Duodenal mucosa (tissue), 2 donors: ENCODE measurements around the gene NCL.
A peak's percentile ranks its signal among the peaks of the same experiment; 100 is the strongest.

ENCODE experiments used
- H3K27ac ChIP-seq: one replicate; pipeline ENCODE4 v1.7.0; 2013; ENCODE audit warnings: low read depth, low read length
- H3K27me3 ChIP-seq, 2 donors: one replicate each; pipeline ENCODE4 v1.7.0; 2013; ENCODE audit warnings: low read length in 2 of 2, control low read depth in 1 of 2; ENCODE audit not compliant: insufficient read depth in 2 of 2, control insufficient read depth in 1 of 2
- H3K36me3 ChIP-seq, 2 donors: one replicate each; pipeline ENCODE4 v1.7.0; 2013; ENCODE audit warnings: low read length in 2 of 2, control low read depth in 1 of 2; ENCODE audit not compliant: insufficient read depth in 2 of 2, control insufficient read depth in 1 of 2
- H3K4me1 ChIP-seq, 2 donors: one replicate each; pipeline ENCODE4 v1.7.0; 2013; ENCODE audit warnings: low read length in 2 of 2, control low read depth in 1 of 2; ENCODE audit not compliant: insufficient read depth in 2 of 2, control insufficient read depth in 1 of 2
- H3K4me3 ChIP-seq, 2 donors: one replicate each; pipeline ENCODE4 v1.7.0; 2013; ENCODE audit warnings: low read length in 2 of 2, low read depth in 1 of 2
- H3K9ac ChIP-seq, 2 donors: one replicate each; pipeline ENCODE4 v1.7.0; 2013; ENCODE audit warnings: low read length in 2 of 2, low read depth in 1 of 2
- H3K9me3 ChIP-seq, 2 donors: one replicate each; pipeline ENCODE4 v1.7.0; 2013; ENCODE audit warnings: low read length in 2 of 2, control low read depth in 1 of 2; ENCODE audit not compliant: control insufficient read depth in 1 of 2

NCL gene

DNA sequence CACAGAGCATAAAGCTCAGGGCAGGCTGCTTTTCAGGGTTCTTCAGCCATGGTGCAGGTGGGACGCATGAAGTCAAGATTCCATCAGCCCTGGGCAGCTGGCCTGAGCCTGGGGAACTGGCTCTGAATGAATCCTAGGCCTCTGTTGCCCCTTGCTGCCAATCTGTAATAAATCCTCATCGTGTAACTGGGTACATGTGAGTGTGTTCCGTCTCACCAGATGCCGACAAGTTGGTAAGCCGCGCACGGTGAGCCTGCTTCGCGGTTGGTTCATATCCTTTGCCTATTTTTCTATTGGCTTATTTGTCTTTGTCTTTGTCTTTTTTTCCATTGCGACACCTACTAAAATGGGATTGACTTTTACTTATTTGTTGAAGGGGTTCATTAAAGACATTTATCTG, 41.1 kb downstream of the NCL start:
- H3K27ac ChIP-seq: no peak overlapping the region
- H3K4me3 ChIP-seq: no peak overlapping the region
- H3K4me1 ChIP-seq: peaks cover 0 to 4% of the 10 kb centered on the region in 2 donors
- H3K27me3 ChIP-seq: peaks cover 0 to 4% of the 10 kb centered on the region in 2 donors
- H3K9me3 ChIP-seq: no peaks in the 10 kb centered on the region
- no peaks in the 10 kb centered on the region for H3K36me3 ChIP-seq
- H3K9ac ChIP-seq: no peak overlapping the region

DNA sequence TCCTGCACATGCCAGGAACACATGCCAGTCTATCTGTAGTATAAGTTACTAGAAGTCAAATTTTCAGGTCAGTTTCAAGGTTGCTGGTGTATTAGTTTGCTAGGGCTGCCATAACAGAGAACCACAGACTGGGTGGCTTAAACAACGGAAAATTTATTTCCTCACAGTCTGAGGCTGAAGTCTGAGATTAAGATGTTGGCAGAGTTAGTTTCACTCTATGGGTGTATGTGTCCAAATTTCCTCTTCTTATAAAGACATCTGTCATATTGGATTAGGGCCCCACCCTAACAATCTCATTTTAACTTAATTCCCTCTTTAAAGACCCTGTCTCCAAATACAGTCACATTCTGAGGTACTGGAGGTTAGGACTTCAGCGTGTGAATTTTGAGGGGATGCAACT, 42.2 kb downstream of the NCL start:
- Histone ChIP-seq H3K36me3 (no peaks in the 10 kb centered on the region), H3K27me3 (peaks cover 0 to 4% of the 10 kb centered on the region in 2 donors), H3K9me3 (no peaks in the 10 kb centered on the region), H3K27ac (no peak overlapping the region), H3K9ac (no peak overlapping the region), H3K4me3 (no peak overlapping the region), H3K4me1 (peaks cover 0 to 4% of the 10 kb centered on the region in 2 donors)

DNA sequence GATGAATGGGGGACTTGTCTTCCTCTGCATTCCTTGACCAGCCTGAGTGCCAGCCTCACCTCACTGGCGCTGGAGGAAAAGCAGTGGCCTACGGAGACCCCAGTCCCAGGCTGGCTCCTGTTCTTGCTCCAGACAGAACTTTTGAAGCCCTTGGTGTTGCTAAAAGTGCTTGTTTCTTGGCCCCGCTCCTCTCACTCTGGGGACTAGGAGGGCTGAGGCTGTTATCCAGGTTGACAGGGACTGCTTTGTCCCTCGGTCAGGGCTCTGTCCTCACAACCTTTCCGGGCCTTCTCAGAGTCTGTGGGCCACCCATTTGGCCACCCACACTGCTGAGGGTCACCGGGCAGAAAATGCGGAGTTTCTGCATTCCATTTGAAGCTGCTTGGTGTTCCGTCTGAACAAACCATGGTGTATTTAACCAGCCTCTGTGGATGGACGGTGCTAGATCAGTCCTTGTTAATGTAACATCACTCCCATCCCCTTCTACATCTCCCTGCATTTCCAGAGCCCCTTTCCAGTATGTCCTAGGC, 43.2 kb downstream of the NCL start:
- no peaks in the 10 kb centered on the region for H3K36me3 ChIP-seq
- H3K9ac ChIP-seq: no peak overlapping the region
- no peak overlapping the region for H3K4me3 ChIP-seq
- H3K4me1 ChIP-seq: peaks cover 0 to 4% of the 10 kb centered on the region in 2 donors
- no peaks in the 10 kb centered on the region for H3K9me3 ChIP-seq
- peaks cover 0 to 4% of the 10 kb centered on the region in 2 donors for H3K27me3 ChIP-seq
- no peak overlapping the region for H3K27ac ChIP-seq

GRCh38 chr2:231418820-231419640, 45.3 kb downstream of the NCL start:
- Histone ChIP-seq H3K9me3 (no peaks in the 10 kb centered on the region), H3K4me3 (peak overlapping the region in 1 of 2 donors; percentile 43), H3K9ac (no peak overlapping the region), H3K4me1 (peaks cover 5 to 15% of the 10 kb centered on the region in 2 donors), H3K27me3 (peaks cover 0 to 4% of the 10 kb centered on the region in 2 donors), H3K27ac (no peak overlapping the region), H3K36me3 (no peaks in the 10 kb centered on the region)

DNA sequence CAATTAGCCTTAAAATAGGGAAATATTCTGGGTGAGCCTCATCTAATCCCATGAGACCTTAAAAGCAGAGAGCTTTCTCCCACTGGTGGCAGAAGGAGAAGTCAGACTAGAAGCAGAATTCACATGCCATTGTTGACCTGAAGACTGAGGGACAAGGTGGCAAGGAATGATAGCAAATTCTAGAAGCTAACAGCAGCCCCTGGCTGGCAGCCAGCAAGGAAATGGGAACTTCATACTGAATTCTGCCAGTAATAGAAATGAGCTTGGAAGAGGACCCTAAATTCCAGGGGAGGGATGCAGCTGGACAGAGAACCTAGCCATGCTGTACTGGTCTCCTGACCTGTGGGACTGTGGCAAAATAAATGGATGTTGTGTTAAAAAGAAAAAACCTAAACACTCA, 49.3 kb downstream of the NCL start:
- peaks cover 14 to 34% of the 10 kb centered on the region in 2 donors for H3K4me1 ChIP-seq
- H3K27me3 ChIP-seq: peaks cover 0 to 4% of the 10 kb centered on the region in 2 donors
- no peak overlapping the region for H3K9ac ChIP-seq
- H3K9me3 ChIP-seq: peaks cover 5 to 9% of the 10 kb centered on the region in 2 donors
- no peaks in the 10 kb centered on the region for H3K36me3 ChIP-seq
- no peak overlapping the region for H3K4me3 ChIP-seq
- no peak overlapping the region for H3K27ac ChIP-seq

- Histone ChIP-seq H3K27me3 (no peaks in the 10 kb centered on the region), H3K9me3 (peaks cover 5 to 9% of the 10 kb centered on the region in 2 donors), H3K27ac (no peak overlapping the region), H3K36me3 (no peaks in the 10 kb centered on the region), H3K4me1 (peaks cover 14 to 39% of the 10 kb centered on the region in 2 donors), H3K4me3 (peak overlapping the region in 1 of 2 donors; percentile 6), H3K9ac (no peak overlapping the region)
These were observed 50.3 kb downstream of the NCL start for GRCh38 chr2:231413921-231414476.

- H3K36me3 ChIP-seq: no peaks in the 10 kb centered on the region
- no peak overlapping the region for H3K9ac ChIP-seq
- H3K27ac ChIP-seq: no peak overlapping the region
- H3K4me3 ChIP-seq: peak overlapping the region in 1 of 2 donors; percentile 28
- H3K4me1 ChIP-seq: peaks cover 14 to 35% of the 10 kb centered on the region in 2 donors
- peaks cover 5 to 9% of the 10 kb centered on the region in 2 donors for H3K9me3 ChIP-seq
- H3K27me3 ChIP-seq: no peaks in the 10 kb centered on the region
These were observed 50.8 kb downstream of the NCL start for GRCh38 chr2:231413456-231413855.

GRCh38 chr2:231412618-231412963, 51.7 kb downstream of the NCL start:
- peak overlapping the region; percentile 50 for H3K27ac ChIP-seq
- H3K9ac ChIP-seq: peak overlapping the region; percentile 64 to 70
- H3K36me3 ChIP-seq: no peaks in the 10 kb centered on the region
- H3K4me1 ChIP-seq: peaks cover 14 to 35% of the 10 kb centered on the region in 2 donors
- H3K27me3 ChIP-seq: no peaks in the 10 kb centered on the region
- H3K9me3 ChIP-seq: peaks cover 5 to 9% of the 10 kb centered on the region in 2 donors
- H3K4me3 ChIP-seq: peak overlapping the region; percentile 66 to 67

DNA sequence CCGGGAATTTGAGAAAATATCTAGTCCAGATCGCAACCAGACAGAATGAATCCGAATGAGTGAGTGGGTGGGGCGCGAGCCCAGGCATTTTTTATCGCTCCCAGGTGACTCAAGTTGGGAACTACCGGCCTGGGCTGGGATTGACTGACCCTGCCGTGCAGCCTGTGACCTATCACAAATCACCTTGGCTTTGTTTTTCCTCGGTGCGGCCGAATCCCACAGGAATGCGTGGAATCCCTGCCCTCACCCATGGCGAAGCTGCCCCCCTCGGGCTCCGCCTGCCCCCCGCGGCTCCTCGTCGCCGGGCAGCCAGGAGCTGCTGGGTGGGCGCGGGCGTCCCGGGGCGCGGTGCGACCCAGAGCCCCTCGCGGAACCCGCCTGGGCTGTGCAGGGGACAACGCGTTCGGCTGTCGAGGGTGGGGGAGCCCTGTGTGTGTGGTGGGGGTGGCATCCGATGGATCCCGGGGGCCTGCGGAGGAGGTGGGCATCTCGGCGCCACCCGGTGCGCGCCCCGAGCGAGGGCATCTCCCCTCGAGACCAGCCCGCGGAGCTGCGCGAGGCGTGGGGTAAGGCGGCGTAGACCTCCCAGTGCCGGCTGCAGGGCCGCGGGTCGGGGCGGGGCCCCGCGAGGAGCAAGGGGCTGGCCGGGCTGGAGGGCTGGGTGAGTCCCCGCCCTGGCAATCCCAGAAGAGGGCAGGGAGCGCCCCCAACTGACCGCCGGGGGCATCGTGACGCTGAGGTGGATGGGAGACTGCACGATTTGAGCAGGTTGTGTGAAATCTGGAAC, 52.3 kb downstream of the NCL start:
- Histone ChIP-seq H3K27ac (peak overlapping the region; percentile 74), H3K27me3 (no peaks in the 10 kb centered on the region), H3K4me3 (peak overlapping the region; percentile 66 to 67), H3K9me3 (peaks cover 5 to 9% of the 10 kb centered on the region in 2 donors), H3K36me3 (no peaks in the 10 kb centered on the region), H3K9ac (peak overlapping the region; percentile 64 to 70), H3K4me1 (peaks cover 14 to 35% of the 10 kb centered on the region in 2 donors)
